Osteocyte (in vitro differentiated cells): Measurements from ENCODE around the gene LYPD1. TPM values are rescaled to one million over a fixed set of nuclear protein-coding genes. Genes with fewer than 3 reads are reported as not detected.
A peak's percentile ranks its signal among the peaks of the same experiment; 100 is the strongest.

Experiments used
- DNase-seq: peaks from one replicate; pipeline ENCODE4 v3.0.0; 2021; ENCODE audit warnings: mixed read lengths; ENCODE audit not compliant: unreplicated experiment; ENCODE audit errors: extremely low spot score
- H3K27ac Mint-ChIP-seq: one replicate; pipeline ENCODE4 v1.8.0; 2021; ENCODE audit warnings: mild to moderate bottlenecking, mixed read lengths; ENCODE audit not compliant: unreplicated experiment
- H3K27me3 Mint-ChIP-seq: one replicate; pipeline ENCODE4 v1.8.0; 2021; ENCODE audit warnings: mixed read lengths; ENCODE audit not compliant: unreplicated experiment
- H3K36me3 Mint-ChIP-seq: one replicate; pipeline ENCODE4 v1.8.0; 2021; ENCODE audit warnings: mixed read lengths; ENCODE audit not compliant: unreplicated experiment
- H3K4me1 Mint-ChIP-seq: one replicate; pipeline ENCODE4 v1.8.0; 2021; ENCODE audit warnings: mixed read lengths; ENCODE audit not compliant: unreplicated experiment
- H3K4me3 Mint-ChIP-seq: one replicate; pipeline ENCODE4 v1.8.0; 2021; ENCODE audit warnings: mild to moderate bottlenecking, moderate library complexity, mixed read lengths; ENCODE audit not compliant: unreplicated experiment
- H3K9me3 Mint-ChIP-seq: one replicate; pipeline ENCODE4 v1.8.0; 2021; ENCODE audit warnings: mixed read lengths; ENCODE audit not compliant: unreplicated experiment
- CTCF ChIP-seq: fragments of 200-600 bp; sonication (generic); IDR thresholded peaks from 2 replicates; pipeline ENCODE4 v1.5.0; 2021; ENCODE audit warnings: antibody characterized with exemption, mild to moderate bottlenecking, moderate library complexity
- total RNA-seq: library from RNA; stranded (reverse); gene quantifications from 2 replicates; pipeline ENCODE4 v1.2.1, GENCODE V29; 2021

Gene LYPD1
- total RNA-seq, 1 donor from 2014 or later, result 0.19 TPM

DNA sequence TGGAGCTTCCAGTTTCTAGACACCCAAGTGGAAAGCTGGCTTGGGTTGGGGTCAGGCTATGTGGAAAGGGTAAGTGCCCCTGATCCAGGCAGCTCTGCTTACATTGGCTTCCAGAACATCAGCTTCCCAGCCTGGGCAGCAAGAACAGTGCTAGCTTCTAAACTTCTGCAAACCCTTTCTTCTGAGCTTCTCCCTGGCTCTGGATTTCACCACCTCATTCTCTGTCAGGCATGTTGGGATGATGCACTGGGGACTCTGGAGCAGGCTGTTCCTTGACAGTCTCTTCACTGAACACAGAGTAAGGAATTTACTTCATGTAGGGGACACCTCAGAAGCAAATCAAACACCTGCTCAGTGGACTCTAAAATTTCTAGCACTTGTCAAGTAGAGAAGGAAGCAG lies 72.8 kb downstream of the LYPD1 start:
- Mint-ChIP-seq H3K27me3 (peaks cover 3% of the 10 kb centered on the region), H3K27ac (no peak overlapping the region), H3K9me3 (peaks cover 9% of the 10 kb centered on the region), H3K36me3 (no peaks in the 10 kb centered on the region), H3K4me3 (no peak overlapping the region), H3K4me1 (no peaks in the 10 kb centered on the region)
- TF ChIP-seq CTCF, result no peak
- peak; percentile 38 for DNase-seq

- no peak overlapping the region for H3K4me3 Mint-ChIP-seq
- H3K4me1 Mint-ChIP-seq, result no peaks in the 10 kb centered on the region
- peak; percentile 38 for DNase-seq
- peaks cover 12% of the 10 kb centered on the region for H3K9me3 Mint-ChIP-seq
- H3K36me3 Mint-ChIP-seq, result no peaks in the 10 kb centered on the region
- peaks cover 3% of the 10 kb centered on the region for H3K27me3 Mint-ChIP-seq
- H3K27ac Mint-ChIP-seq, result no peak overlapping the region
- no peak for TF ChIP-seq CTCF
These were observed 74.3 kb downstream of the LYPD1 start for GRCh38 chr2:132595693-132596092.

GRCh38 chr2:132595186-132595585 lies 74.8 kb downstream of the LYPD1 start:
- Mint-ChIP-seq H3K27ac (no peak overlapping the region), H3K9me3 (peaks cover 11% of the 10 kb centered on the region), H3K27me3 (peaks cover 1% of the 10 kb centered on the region), H3K36me3 (no peaks in the 10 kb centered on the region), H3K4me3 (no peak overlapping the region), H3K4me1 (no peaks in the 10 kb centered on the region)
- peak; percentile 51 for DNase-seq
- no peak for TF ChIP-seq CTCF
